Ovary (tissue), 9 donors: ENCODE data around the gene SEMA5B. TPM values are rescaled to one million over a fixed set of nuclear protein-coding genes. Genes with fewer than 3 reads are reported as not detected.

ENCODE experiments used
- DNase-seq, 5 donors: peaks; one replicate each; pipeline ENCODE4 v3.0.0-alpha.2; 2019 to 2020
- H3K27ac ChIP-seq, 2 donors: fragments of 200-600 bp; one replicate each; pipeline versions ENCODE4 v1.5.1 to v1.8.0; 2019 to 2022
- H3K27me3 ChIP-seq: fragments of 200-600 bp; one replicate; pipeline ENCODE4 v1.8.0; 2022
- H3K36me3 ChIP-seq: fragments of 200-600 bp; sonication (generic); one replicate; pipeline ENCODE4 v1.5.1; 2019
- H3K4me1 ChIP-seq: one replicate; pipeline ENCODE4 v1.8.1; 2013; ENCODE audit warnings: mild to moderate bottlenecking, moderate library complexity; ENCODE audit not compliant: insufficient read depth
- H3K4me3 ChIP-seq: fragments of 200-600 bp; sonication (generic); one replicate; pipeline ENCODE4 v1.5.1; 2017
- H3K9me3 ChIP-seq, 2 donors: fragments of 200-600 bp in 1 of 2; sonication (generic) in 1 of 2; one replicate each; pipeline versions ENCODE4 v1.5.1 to v1.8.1; 2013 to 2019; ENCODE audit warnings: mild to moderate bottlenecking in 1 of 2, moderate library complexity in 1 of 2
- EP300 ChIP-seq: sonication (generic); formaldehyde crosslinking; IDR thresholded peaks from one replicate; pipeline ENCODE4 v1.6.1; 2017; ENCODE audit warnings: antibody characterized with exemption
- POLR2A ChIP-seq: fragments of 450-650 bp; IDR thresholded peaks from one replicate; pipeline ENCODE4 v1.6.1; 2017; ENCODE audit warnings: antibody characterized with exemption, mild to moderate bottlenecking, moderate library complexity
- whole genome bisulfite sequencing, 3 donors: extraction: QIAGEN DNeasy Blood & Tissue Kit in 1 of 3; methylation state at CpG; one replicate each; pipeline versions ENCODE4 v1.1.5 to v1.1.7; 2013 to 2017; 5-methylcytosine and 5-hydroxymethylcytosine counted together
- intact Hi-C, 4 donors: fragments of 100-400 bp; cut with DNase I; formaldehyde crosslinking; loops; one replicate each; pipeline versions ENCODE4 v1.11.0 to v1.15.1; 2022 to 2023
- polyA plus RNA-seq, 2 donors: library from polyadenylated mRNA; stranded (reverse); fragments of 200-250 nt in 1 of 2; fragments of 350-450 nt in 1 of 2; fragmentation: Illumina TruSeq in 1 of 2; extraction: RNeasy Lipid Tissue Mini Kit (QIAGEN cat#74804) in 1 of 2; gene quantifications; one replicate each; pipeline ENCODE4 v1.2.3, GENCODE V29; 2013 to 2014
- total RNA-seq, 7 donors: library from RNA; depleted of rRNA in 2 of 7; stranded (reverse); fragments of >200 nt in 2 of 7; fragmentation: NEBNext Ultra II Directional in 3 of 7; extraction: Animal tissue kit (Norgen Biotek cat#: 25700) in 3 of 7; gene quantifications; one replicate each; pipeline versions ENCODE4 v1.1.0 to v1.2.4, GENCODE V29; 2016 to 2023
- TF ChIP-seq, protein P1 (sequence below), 3 donors: fragments of 450-650 bp in 2 of 3; fragments of 200-600 bp in 1 of 3; IDR thresholded peaks; one replicate each; pipeline versions ENCODE4 v1.5.1 to v1.8.0; 2016 to 2022; ENCODE audit warnings: antibody characterized with exemption in 3 of 3, mild to moderate bottlenecking in 1 of 3
- donor health status: DM: no; HTN: no; CAD: no; lungs with moderate emphysema.
- donor health status: DM: no; HTN: no; CAD: no.
- donor health status: Bipolar disorder and iron deficiency.
- donor health status: DM: yes; HTN: yes; CAD: no.
- donor health status: DM: no; HTN: no; CAD: no.
- donor health status: DM: yes; HTN: yes; CAD: no.

SEMA5B gene
- total and polyA plus RNA-seq, 9 donors, result 0.22 to 3.1 (median 1.3) TPM

DNA sequence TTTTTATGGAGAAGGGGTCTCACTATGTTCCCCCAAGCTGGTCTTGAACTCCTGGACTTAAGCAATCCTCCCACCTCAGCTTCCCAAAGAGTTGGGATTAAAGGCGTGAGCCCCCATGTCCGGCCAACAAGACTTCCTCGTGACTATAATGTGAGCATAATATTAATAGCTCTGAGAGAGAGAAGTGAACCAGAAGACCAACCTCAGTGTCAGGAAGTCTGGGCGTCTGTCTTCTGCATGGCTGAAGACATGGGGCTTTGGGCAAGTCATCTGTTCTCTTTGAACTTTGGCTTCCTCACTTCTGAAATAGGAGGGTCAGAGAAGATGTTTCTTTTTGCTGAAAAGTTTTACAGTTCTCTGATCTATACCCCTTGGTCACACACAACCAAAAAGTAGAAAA is 140.6 kb downstream of the SEMA5B start:
- DNase-seq, result no peak
- H3K4me3 ChIP-seq, result no peak overlapping the region
- intact Hi-C loops, result no loop called here
- no peaks in the 10 kb centered on the region for H3K27me3 ChIP-seq
- TF ChIP-seq, protein P1, sequence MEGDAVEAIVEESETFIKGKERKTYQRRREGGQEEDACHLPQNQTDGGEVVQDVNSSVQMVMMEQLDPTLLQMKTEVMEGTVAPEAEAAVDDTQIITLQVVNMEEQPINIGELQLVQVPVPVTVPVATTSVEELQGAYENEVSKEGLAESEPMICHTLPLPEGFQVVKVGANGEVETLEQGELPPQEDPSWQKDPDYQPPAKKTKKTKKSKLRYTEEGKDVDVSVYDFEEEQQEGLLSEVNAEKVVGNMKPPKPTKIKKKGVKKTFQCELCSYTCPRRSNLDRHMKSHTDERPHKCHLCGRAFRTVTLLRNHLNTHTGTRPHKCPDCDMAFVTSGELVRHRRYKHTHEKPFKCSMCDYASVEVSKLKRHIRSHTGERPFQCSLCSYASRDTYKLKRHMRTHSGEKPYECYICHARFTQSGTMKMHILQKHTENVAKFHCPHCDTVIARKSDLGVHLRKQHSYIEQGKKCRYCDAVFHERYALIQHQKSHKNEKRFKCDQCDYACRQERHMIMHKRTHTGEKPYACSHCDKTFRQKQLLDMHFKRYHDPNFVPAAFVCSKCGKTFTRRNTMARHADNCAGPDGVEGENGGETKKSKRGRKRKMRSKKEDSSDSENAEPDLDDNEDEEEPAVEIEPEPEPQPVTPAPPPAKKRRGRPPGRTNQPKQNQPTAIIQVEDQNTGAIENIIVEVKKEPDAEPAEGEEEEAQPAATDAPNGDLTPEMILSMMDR (IDR thresholded peaks at IDR 0.05), result no peak
- TF ChIP-seq POLR2A (no peak), EP300 (no peak)
- H3K9me3 ChIP-seq, result no peaks in the 10 kb centered on the region
- H3K4me1 ChIP-seq, result no peaks in the 10 kb centered on the region
- 83 to 95% (median 87%) methylated on average over 4 of the region's 4 CpGs for whole genome bisulfite sequencing, 3 donors
- no peaks in the 10 kb centered on the region for H3K36me3 ChIP-seq
- no peak overlapping the region for H3K27ac ChIP-seq

DNA sequence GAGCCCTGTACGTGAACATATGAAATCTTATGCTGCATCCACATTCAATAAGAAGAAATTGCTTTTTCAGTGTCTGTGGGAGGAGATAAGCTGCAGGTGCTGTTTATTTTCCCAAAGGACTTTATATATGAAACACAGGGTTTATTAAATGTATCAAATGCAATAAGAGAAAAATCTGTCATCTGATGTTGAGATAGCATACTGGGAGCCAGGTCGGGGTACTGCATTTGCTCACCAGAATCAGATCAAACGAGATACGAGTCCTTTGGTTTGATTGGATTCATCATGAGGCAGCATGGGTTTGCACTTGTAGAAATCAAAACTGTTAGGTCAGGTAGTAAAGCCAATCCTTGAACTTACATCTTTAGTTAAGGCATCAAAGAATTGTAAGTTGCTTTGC is 141.3 kb downstream of the SEMA5B start:
- intact Hi-C loops, result no loop called here
- 89 to 96% (median 90%) methylated on average over 4 of the region's 4 CpGs for WGBS, 3 donors

DNA sequence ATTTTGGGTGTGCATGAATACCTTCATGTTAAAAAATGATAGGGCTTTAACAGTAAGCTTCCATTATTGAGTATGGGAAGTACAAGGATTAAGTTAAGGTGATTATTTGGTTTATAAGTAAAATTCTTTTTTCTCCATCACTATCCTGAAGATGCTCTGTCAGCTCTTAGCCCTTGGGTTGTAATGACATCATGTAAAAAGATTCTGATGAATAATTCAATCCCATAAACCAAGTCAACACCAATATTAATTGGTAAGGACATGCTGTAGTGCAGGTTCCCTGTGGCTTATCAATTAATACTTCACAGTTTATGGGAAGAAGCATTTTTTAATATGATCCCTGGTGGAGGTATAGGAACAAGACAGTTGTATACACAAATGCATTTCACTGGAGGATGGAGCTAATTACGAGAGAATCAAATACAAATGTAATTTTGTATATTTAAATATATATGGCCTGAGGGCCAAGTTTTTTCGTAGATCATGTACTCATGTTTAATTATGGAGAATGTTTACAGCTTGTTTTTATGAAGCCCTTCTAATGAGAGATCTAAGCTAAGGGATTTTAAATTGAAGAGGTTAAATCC is 145.1 kb downstream of the SEMA5B start:
- H3K36me3 ChIP-seq, result no peaks in the 10 kb centered on the region
- 96 to 99% (median 98%) methylated on average over 2 of the region's 2 CpGs for WGBS, 3 donors
- TF ChIP-seq EP300 (no peak), POLR2A (no peak)
- TF ChIP-seq, protein P1 (IDR thresholded peaks at IDR 0.05), result no peak
- H3K27me3 ChIP-seq, result no peaks in the 10 kb centered on the region
- intact Hi-C loops, result no loop called here
- H3K4me3 ChIP-seq, result no peak overlapping the region
- no peaks in the 10 kb centered on the region for H3K4me1 ChIP-seq
- no peak overlapping the region for H3K27ac ChIP-seq
- H3K9me3 ChIP-seq, result no peaks in the 10 kb centered on the region
- DNase-seq, result no peak

More for the DNA sequence above, 141.3 kb downstream of the SEMA5B start:
- Histone ChIP-seq H3K27ac (no peak overlapping the region), H3K4me1 (no peaks in the 10 kb centered on the region), H3K4me3 (no peak overlapping the region), H3K27me3 (no peaks in the 10 kb centered on the region), H3K9me3 (no peaks in the 10 kb centered on the region), H3K36me3 (no peaks in the 10 kb centered on the region)
- TF ChIP-seq EP300 (no peak), POLR2A (no peak)
- TF ChIP-seq, protein P1 (IDR thresholded peaks at IDR 0.05), result no peak
- DNase-seq, result no peak

DNA sequence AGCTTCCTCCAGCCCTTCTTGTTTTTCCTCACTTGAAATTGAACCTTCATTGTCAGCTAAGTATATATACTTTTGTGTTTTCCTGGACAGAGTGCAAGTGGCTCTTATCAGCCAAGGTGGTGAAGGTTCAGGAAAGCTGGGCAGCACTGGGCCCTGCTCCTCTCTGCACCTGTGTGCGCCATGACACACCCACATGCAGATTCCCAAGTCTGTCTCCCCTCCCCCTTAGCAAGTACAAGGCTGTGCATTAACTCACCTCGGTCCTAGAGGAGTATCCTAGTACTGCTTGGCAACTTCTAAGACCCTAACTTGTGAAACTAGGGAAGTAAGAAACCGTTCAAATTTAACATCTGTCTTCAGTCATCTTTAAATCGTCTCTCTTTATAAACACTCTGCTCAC is 146.9 kb downstream of the SEMA5B start:
- H3K27ac ChIP-seq, result no peak overlapping the region
- H3K27me3 ChIP-seq, result no peaks in the 10 kb centered on the region
- H3K4me1 ChIP-seq, result no peaks in the 10 kb centered on the region
- DNase-seq, result no peak
- no peak for TF ChIP-seq POLR2A
- TF ChIP-seq, protein P1 (IDR thresholded peaks at IDR 0.05), result no peak
- TF ChIP-seq EP300, result no peak
- H3K9me3 ChIP-seq, result no peaks in the 10 kb centered on the region
- no peaks in the 10 kb centered on the region for H3K36me3 ChIP-seq
- WGBS, 3 donors, result 51 to 60% (median 58%) methylated on average over 4 of the region's 4 CpGs
- intact Hi-C loops, result no loop called here
- H3K4me3 ChIP-seq, result no peak overlapping the region
